HCT116 (cell line): ENCODE measurements around the gene MIA2.

ENCODE experiments used
- CTCF ChIP-seq, 3 experiments: fragments of 200-600 bp in 1 of 3; sonication (generic) in 1 of 3; IDR thresholded peaks in 2 of 3; conservative IDR thresholded peaks in 1 of 3; 2 replicates each; pipeline ENCODE4 v1.5.1; 2012 to 2017; ENCODE audit warnings: low read depth in 2 of 3, low read length in 2 of 3, antibody characterized with exemption in 1 of 3, borderline replicate concordance in 1 of 3, control low read depth in 1 of 3, mild to moderate bottlenecking in 1 of 3, mixed read lengths in 1 of 3, mixed run types in 1 of 3, moderate library complexity in 1 of 3; ENCODE audit not compliant: insufficient read depth in 1 of 3
- EZH2 ChIP-seq: fragments of 200-600 bp; sonication (generic); IDR thresholded peaks from 2 replicates; pipeline ENCODE4 v1.6.1; 2017; ENCODE audit warnings: antibody characterized with exemption, mixed run types
- EZH2phosphoT487 ChIP-seq: fragments of 200-600 bp; IDR thresholded peaks from 2 replicates; pipeline ENCODE4 v1.6.1; 2018; ENCODE audit warnings: antibody characterized with exemption, borderline replicate concordance
- POLR2A ChIP-seq: IDR thresholded peaks from 2 replicates; pipeline ENCODE4 v1.7.0; 2011; ENCODE audit warnings: borderline replicate concordance; ENCODE audit not compliant: insufficient read depth, insufficient read length; ENCODE audit errors: extremely low read depth
- ZFX ChIP-seq: fragments of 450-650 bp; IDR thresholded peaks from 2 replicates; pipeline ENCODE4 v1.6.1; 2017
- TF ChIP-seq, protein P1 (sequence below): IDR thresholded peaks from 2 replicates; pipeline ENCODE4 v1.6.1; 2011; ENCODE audit warnings: mild to moderate bottlenecking, low read length, moderate library complexity; ENCODE audit not compliant: insufficient replicate concordance; ENCODE audit errors: extremely low read depth

GRCh38 chr14:39264558-39264957, 30.8 kb downstream of the MIA2 start:
- TF ChIP-seq CTCF (IDR thresholded peaks at IDR 0.05 in 2 of 3, conservative IDR thresholded peaks at IDR 0.05 in 1 of 3; ENCODE audit: borderline replicate concordance in 1 of 3, insufficient read depth in 1 of 3, low read depth in 2 of 3, low read length in 2 of 3) = no peak
- no peak for TF ChIP-seq EZH2
- TF ChIP-seq ZFX = no peak
- no peak for TF ChIP-seq EZH2phosphoT487
- TF ChIP-seq, protein P1, sequence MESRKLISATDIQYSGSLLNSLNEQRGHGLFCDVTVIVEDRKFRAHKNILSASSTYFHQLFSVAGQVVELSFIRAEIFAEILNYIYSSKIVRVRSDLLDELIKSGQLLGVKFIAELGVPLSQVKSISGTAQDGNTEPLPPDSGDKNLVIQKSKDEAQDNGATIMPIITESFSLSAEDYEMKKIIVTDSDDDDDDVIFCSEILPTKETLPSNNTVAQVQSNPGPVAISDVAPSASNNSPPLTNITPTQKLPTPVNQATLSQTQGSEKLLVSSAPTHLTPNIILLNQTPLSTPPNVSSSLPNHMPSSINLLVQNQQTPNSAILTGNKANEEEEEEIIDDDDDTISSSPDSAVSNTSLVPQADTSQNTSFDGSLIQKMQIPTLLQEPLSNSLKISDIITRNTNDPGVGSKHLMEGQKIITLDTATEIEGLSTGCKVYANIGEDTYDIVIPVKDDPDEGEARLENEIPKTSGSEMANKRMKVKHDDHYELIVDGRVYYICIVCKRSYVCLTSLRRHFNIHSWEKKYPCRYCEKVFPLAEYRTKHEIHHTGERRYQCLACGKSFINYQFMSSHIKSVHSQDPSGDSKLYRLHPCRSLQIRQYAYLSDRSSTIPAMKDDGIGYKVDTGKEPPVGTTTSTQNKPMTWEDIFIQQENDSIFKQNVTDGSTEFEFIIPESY = no peak
- no peak for TF ChIP-seq POLR2A
